DOHH2 (cell line): ENCODE measurements around the gene PAH.

Experiments
- EZH2phosphoT487 ChIP-seq: fragments of 200-600 bp; sonication (generic); IDR thresholded peaks from 2 replicates; pipeline ENCODE4 v1.6.1; 2017; ENCODE audit warnings: borderline replicate concordance, mild to moderate bottlenecking, antibody characterized with exemption, low read length, moderate library complexity, mixed read lengths
- TF ChIP-seq, protein P1 (sequence below): fragments of 200-600 bp; sonication (generic); IDR thresholded peaks from one replicate; pipeline ENCODE4 v1.5.1; 2014; ENCODE audit warnings: antibody characterized with exemption, mild to moderate bottlenecking, low read depth, low read length; ENCODE audit not compliant: poor library complexity, severe bottlenecking

- TF ChIP-seq, protein P1, sequence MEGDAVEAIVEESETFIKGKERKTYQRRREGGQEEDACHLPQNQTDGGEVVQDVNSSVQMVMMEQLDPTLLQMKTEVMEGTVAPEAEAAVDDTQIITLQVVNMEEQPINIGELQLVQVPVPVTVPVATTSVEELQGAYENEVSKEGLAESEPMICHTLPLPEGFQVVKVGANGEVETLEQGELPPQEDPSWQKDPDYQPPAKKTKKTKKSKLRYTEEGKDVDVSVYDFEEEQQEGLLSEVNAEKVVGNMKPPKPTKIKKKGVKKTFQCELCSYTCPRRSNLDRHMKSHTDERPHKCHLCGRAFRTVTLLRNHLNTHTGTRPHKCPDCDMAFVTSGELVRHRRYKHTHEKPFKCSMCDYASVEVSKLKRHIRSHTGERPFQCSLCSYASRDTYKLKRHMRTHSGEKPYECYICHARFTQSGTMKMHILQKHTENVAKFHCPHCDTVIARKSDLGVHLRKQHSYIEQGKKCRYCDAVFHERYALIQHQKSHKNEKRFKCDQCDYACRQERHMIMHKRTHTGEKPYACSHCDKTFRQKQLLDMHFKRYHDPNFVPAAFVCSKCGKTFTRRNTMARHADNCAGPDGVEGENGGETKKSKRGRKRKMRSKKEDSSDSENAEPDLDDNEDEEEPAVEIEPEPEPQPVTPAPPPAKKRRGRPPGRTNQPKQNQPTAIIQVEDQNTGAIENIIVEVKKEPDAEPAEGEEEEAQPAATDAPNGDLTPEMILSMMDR = no peak
- no peak for TF ChIP-seq EZH2phosphoT487
These were observed 34.0 kb upstream of the PAH start for GRCh38 chr12:102950950-102951619.
